Dedifferentiated amniotic fluid mesenchymal stem cell (primary cell): Measurements from ENCODE around the gene WASF3.
"Not testable (repeated sequence)": the region's sequence is repeated elsewhere in the genome, so short reads cannot be mapped to it uniquely, and the experiment has no call there.

Experiments
- DNase-seq: peaks from one replicate; pipeline ENCODE4 v3.0.0-alpha.2; 2016; ENCODE audit errors: extremely low spot score

WASF3 gene

DNA sequence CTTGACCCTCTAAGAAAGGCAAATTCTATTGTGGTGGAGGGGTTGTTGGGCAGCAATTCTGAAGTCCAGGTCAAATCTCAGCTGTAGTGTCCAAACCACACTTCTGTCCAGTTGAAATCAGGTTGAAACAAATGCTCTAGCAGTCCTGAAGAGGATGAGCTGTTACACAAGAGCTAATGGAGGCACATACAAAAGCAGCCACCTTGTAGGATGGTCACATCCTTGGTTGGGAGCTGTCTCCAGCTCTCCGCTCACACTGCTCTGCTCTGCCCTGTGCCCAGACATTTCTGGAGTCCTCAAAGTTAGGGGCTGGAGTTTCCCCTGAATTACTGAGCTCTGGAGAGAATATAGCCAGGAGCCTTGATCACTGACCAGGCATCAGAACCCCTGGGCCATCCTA lies 155.9 kb downstream of the WASF3 start:
- no peak for DNase-seq

DNA sequence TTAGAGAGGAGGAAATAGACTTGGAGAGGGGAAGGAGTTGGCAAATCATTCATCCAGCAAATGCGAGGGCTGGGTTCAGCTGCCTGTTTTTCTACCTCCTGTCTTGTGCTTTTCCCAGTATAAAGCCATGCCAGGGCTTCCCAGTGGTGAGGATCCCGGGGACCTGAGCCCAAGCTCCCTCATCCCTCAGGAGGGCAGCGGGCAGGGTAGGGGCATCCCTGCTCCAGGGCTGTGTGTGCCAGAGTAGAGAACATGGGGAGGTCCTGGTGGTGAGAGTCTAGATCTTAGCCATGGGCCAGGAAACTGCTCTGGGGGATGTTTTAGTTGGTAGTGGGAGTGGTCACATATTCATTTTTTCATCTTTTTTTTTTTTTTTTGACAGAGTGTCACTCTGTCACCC lies 159.5 kb downstream of the WASF3 start:
- no peak for DNase-seq

DNA sequence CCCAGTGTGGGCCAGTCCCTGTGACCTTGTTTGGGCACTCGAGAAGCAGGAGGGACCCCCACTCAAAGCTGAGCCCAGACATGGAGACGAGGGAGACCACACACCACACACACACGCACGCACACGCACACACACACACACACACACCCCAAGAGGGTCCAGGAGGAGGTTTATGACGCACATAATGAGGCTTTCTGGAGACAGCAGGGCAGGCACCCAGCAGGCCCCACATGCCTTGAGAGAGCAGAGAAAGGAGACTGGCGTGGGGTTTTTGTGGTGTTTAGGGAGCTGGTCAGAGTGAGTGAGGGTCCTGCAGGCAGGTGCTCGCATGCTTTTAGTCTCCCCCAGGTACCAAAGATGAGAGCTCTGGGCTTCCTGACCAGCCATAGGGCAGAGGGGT lies 160.7 kb downstream of the WASF3 start:
- no peak for DNase-seq

DNA sequence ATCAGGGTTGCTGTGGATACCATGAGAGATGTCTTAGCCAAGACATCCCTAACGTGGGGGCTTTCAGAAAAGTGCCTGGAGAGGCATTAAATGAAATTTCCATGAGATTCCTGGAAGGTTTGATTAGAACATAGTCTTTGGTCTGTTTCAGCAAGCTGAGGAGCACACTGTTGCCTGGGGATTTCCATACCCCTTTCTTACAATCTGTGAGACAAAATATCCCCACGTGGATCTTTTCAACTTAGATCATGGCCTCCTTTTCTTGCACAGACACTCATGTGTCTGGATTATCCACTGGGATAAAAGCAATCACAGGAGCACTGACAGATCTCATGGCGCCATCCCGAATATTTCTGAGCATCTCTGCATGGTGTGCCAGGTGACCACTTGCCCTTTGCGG lies 161.4 kb downstream of the WASF3 start:
- no peak for DNase-seq

DNA sequence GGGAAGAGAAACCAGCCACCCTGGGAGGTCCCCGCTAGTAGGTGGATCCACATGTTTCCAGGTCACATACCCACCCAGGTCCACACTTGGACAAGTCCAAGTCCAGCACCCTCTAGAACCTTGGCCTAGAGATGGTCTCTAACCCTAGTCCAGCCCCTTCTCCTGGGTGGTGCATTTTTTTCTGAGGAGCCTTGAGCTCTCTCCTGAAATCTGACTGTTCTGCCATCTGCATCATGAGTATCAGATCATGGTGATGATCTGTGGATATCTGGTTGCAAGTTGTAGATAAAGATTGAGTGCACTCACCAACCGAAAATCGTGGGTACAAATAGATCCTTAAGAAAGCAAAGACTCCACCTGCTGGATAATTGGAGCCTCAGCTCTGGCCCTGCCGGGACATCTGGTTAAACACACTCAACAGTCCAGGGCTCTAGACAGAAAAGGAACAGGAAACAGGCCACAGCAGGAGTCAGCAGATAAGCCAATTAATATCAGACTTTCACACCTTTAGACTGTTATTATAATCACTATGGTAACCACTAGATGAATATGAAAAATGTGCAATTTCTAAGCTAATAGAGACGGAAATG lies 162.0 kb downstream of the WASF3 start:
- no peak for DNase-seq

DNA sequence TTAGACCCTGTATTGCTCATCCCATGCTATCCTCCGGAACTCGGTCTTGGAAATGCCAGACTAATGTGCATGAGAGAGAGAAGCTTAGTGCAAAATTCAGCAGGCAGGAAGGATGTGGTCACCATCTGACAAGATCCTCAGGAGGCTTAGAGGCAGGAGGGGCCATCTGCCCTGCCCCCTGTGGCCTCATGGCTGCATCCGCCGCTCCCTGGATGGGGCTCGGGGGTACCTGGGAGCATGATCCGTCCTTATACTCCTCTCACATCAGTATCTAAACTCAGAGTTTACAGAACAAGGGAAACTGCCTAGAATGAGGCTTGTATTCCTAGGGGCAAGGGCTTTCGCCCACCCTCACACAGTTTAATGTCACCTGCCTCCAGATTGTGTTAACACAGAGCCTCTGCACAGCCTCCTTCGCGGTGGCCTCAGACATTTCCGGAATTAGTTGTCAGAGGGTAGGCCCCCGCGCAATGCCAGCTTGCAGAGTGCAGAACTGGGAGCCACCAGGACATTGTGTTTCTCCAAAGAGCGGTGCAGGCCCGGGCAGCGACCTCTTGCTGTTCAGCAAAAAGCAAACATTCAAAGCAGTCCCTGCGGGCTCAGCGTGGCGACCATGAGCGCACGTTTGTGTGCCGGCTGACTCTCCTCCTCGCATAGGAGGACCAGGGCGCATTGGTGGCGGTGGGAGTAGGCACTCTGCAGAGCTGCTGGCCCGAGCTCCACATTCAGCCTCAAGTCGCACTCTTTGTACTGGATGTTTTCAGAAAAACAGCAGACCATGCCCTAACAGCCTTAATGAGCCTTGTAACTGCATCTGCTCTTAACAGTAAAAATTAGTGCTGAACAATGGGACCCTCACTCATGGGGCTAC lies 164.0 kb downstream of the WASF3 start:
- no peak for DNase-seq

DNA sequence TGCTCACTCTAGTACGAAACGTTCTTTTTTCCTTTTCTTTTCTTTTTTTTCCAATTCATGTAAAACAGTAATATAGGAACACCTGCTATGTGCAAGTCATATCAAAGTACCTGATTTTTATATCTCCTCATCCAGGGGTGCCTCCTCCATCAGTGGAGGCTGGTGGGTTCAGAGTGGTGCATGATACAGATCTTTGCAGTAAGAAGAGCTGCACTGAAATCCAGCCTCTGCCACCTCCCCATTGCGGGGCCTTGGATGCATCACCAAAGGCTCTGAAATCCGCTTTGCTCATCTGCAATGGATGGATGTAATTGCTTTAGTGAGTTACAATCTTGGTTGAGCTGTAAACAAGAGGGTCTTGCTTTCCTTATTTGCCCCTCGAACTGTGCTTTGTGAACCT lies 164.8 kb downstream of the WASF3 start:
- DNase-seq = no peak

DNA sequence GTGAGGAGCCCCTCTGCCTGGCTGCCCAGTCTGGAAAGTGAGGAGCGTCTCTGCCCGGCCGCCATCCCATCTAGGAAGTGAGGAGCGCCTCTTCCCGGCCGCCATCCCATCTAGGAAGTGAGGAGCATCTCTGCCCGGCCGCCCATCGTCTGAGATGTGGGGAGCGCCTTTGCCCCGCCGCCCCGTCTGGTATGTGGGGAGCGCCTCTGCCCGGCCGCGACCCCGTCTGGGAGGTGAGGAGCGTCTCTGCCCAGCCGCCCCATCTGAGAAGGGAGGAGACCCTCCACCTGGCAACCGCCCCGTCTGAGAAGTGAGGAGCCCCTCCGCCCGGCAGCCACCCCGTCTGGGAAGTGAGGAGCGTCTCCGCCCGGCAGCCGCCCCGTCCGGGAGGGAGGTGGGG lies 166.1 kb downstream of the WASF3 start:
- DNase-seq = not testable (repeated sequence)

DNA sequence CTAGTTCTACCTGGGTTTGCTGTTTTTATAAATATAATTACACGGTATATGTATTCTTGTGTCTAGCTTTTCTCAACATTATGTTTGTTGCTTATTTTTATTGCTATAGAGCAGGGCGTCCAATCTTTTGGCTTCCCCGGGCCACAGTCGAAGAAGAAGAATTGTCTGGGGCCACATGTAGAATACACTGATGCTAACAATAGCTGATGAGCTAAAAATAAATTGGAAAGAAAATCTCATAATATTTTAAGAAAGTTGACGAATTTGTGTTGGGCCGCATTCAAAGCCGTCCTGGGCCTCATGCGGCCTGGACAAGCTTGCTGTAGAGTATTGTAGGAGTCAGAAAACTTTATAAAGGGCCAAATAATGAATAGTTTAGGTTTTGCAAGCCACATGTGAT lies 169.2 kb downstream of the WASF3 start:
- DNase-seq = no peak

DNA sequence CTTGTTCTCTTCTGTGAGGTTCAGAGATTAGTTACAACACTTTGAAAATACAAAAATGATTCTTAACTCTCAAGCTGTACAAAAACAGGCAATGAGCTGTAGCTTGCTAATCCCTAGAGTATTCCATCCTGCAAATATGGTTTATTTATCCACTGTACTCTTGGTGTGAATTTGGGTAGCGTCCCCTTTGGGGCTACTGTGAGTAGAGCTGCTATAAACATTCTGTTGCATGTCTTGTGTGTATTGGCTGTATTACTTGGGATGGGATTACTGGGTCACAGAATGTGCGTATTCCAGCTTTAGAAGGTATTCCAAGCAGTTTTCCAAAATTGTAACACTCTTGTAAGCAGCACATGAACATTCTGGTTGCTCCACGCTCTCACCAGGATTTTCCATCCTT lies 169.6 kb downstream of the WASF3 start:
- DNase-seq = no peak

DNA sequence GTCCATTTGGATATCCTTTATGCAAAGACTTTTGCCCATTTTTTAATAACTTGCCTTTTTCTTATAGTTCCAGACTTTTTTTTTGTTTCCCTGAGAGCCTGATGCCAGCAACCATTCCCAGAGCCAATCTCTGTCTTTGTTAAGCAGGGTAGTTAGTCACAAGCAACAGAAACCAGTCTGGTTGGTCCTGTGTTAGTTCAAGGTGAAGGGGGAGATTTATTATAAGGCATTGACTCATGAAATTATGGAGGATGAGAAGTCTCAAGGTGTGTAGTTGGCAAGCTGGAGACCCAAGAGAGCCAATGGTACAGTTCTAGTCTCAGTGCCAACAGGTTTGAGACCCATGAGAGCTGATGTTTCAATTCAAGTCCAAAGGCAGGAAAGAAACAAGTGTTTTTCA lies 170.2 kb downstream of the WASF3 start:
- no peak for DNase-seq

DNA sequence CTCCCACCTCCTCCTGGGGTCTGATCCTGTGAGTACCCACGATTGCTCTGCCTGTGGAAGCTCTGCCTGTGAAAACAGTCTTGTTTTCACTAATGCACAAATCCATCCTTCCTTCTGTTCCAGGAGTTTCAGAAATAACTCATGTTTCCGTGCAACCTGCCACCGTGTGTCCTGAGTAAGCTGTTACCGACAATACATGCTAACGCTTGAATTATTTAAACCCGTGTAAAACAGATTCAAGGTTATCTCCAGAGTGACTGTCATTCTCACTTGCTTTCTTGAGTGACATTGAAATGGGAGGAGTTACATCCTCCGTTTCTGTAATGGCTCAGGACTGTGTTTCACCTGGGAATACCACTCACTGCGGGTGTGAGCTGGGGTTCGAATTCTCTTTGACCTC lies 178.2 kb downstream of the WASF3 start:
- DNase-seq = no peak
